ENCODE data around the gene COQ10B.

The COQ10B gene

DNA sequence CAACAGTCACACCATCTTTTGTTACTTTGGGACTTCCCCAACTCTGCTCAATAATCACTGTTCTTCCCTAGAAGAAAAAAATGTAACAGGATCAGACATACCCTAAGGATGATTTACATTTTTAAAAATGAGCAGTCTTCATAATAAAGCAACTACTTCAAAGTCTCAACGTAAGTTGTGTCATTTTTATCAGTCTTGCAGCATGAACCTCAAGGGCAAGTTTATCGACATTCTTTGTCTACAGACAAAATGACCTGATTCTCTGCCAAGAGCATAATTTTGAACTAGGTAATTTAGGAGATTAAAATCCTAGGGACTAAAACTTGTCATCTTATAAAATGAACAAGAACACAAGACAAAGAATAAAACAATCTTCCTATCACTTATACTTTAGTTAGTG lies 44.0 kb downstream of the COQ10B start:
- Histone ChIP-seq H3K79me2 (ENCODE audit: insufficient read depth, low read length) (peaks cover 69% of the 10 kb centered on the region), H3K27me3 (ENCODE audit: insufficient read depth, low read length) (no peaks in the 10 kb centered on the region), H3K9me2 (ENCODE audit: low read depth, low read length) (no peaks in the 10 kb centered on the region), H3K9ac (ENCODE audit: low read length) (peak overlapping the region; percentile 96), H4K20me1 (ENCODE audit: insufficient read depth, low read length) (no peaks in the 10 kb centered on the region), H3F3A (ENCODE audit: insufficient read depth, low read length) (no peaks in the 10 kb centered on the region; the same call in 1 of the 2 replicates), H3K4me3 (ENCODE audit: low read depth, low read length, poor library complexity, severe bottlenecking) (peak overlapping the region; percentile 83), H3K27ac (ENCODE audit: low read depth, low read length, poor library complexity, severe bottlenecking) (no peak overlapping the region), H2AFZ (ENCODE audit: low read length) (no peak overlapping the region), H3K36me3 (ENCODE audit: insufficient read depth, low read length) (peaks cover 90% of the 10 kb centered on the region), H3K4me2 (ENCODE audit: low read length) (peak overlapping the region; percentile 92), H3K4me1 (ENCODE audit: insufficient read depth, low read length, severe bottlenecking) (peaks cover 42% of the 10 kb centered on the region), H3K9me3 (ENCODE audit: low read length) (no peaks in the 10 kb centered on the region)
- no peak for TF ChIP-seq EZH2 (IDR thresholded peaks at IDR 0.05; ENCODE audit: borderline replicate concordance, low read length)
- TF ChIP-seq, protein P1, sequence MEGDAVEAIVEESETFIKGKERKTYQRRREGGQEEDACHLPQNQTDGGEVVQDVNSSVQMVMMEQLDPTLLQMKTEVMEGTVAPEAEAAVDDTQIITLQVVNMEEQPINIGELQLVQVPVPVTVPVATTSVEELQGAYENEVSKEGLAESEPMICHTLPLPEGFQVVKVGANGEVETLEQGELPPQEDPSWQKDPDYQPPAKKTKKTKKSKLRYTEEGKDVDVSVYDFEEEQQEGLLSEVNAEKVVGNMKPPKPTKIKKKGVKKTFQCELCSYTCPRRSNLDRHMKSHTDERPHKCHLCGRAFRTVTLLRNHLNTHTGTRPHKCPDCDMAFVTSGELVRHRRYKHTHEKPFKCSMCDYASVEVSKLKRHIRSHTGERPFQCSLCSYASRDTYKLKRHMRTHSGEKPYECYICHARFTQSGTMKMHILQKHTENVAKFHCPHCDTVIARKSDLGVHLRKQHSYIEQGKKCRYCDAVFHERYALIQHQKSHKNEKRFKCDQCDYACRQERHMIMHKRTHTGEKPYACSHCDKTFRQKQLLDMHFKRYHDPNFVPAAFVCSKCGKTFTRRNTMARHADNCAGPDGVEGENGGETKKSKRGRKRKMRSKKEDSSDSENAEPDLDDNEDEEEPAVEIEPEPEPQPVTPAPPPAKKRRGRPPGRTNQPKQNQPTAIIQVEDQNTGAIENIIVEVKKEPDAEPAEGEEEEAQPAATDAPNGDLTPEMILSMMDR (IDR thresholded peaks at IDR 0.05; ENCODE audit: low read length) = no peak

DNA sequence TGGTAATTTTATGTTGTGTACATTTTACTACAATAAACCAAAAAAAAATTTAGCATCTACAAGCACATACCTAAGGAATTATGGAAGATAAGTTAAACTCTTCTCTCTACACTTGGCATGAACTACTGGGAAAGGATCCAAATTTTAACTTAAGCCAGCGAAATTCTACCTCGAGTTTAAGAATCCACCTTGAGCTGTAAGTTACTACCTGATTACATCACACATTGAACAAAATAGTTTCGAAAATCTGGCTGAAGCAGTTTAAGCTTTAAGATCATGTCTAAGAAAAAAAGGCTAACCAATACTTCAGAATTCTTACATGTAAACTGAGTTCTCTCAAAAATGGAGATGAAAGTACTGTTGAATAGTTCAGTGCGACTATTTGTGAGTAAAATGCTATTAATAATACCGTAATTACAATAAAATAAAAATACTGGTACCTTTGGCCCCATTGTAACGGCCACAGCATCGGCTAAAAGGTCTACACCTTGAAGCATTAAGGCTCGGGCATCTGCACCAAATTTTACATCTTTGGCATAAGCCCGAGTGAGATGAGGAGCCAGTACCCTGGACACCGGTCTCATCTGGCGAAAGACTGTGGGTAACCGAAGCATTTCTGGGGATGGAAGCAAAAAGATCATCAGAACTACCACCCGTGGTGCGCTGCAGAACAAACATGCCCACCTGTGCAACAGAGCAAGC lies 45.0 kb downstream of the COQ10B start:
- peak overlapping the region; percentile 83 for H3K4me3 ChIP-seq (ENCODE audit: low read depth, low read length, poor library complexity, severe bottlenecking)
- peak overlapping the region; percentile 96 for H3K9ac ChIP-seq (ENCODE audit: low read length)
- H3F3A ChIP-seq (ENCODE audit: insufficient read depth, low read length) = no peaks in the 10 kb centered on the region; the same call in 1 of the 2 replicates
- no peak for TF ChIP-seq EZH2 (IDR thresholded peaks at IDR 0.05; ENCODE audit: borderline replicate concordance, low read length)
- TF ChIP-seq, protein P1 (IDR thresholded peaks at IDR 0.05; ENCODE audit: low read length) = no peak
- H3K9me2 ChIP-seq (ENCODE audit: low read depth, low read length) = no peaks in the 10 kb centered on the region
- no peaks in the 10 kb centered on the region for H3K27me3 ChIP-seq (ENCODE audit: insufficient read depth, low read length)
- H3K9me3 ChIP-seq (ENCODE audit: low read length) = no peaks in the 10 kb centered on the region
- H3K4me2 ChIP-seq (ENCODE audit: low read length) = peak overlapping the region; percentile 92
- H2AFZ ChIP-seq (ENCODE audit: low read length) = no peak overlapping the region
- peaks cover 90% of the 10 kb centered on the region for H3K36me3 ChIP-seq (ENCODE audit: insufficient read depth, low read length)
- H3K79me2 ChIP-seq (ENCODE audit: insufficient read depth, low read length) = peaks cover 77% of the 10 kb centered on the region
- no peaks in the 10 kb centered on the region for H4K20me1 ChIP-seq (ENCODE audit: insufficient read depth, low read length)
- peaks cover 48% of the 10 kb centered on the region for H3K4me1 ChIP-seq (ENCODE audit: insufficient read depth, low read length, severe bottlenecking)
- H3K27ac ChIP-seq (ENCODE audit: low read depth, low read length, poor library complexity, severe bottlenecking) = peak overlapping the region; percentile 72

DNA sequence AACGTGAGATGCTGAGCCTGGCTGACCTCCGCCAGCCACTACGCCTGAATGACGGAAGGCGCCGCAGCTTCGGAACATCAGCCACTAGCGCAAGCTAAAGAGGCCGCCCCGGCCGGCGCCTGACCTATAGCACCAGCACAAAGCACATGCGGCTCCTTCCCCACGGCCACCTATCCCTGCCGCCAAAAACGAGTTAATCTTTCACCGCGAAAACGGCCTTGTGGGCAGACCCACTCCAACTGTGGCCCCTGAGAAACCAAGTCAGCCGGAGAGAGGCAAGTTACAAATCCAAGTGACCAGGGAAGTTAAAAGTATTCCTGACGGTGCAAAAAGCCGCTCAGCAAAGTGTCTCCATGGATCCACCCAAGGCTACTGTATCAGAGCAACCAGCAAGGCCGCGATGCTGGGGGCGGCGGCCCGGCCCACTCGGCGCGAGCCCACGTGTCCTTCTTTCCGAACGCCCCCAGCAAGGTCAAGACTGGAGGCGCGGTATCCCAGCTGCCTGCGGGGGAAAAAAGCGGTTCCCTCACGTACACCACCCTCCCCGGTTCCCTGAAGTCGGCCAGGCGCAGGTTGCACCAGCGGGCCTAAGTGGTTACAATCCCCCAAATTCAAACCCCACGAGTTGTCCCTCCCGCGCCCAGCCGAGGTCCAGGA lies 45.7 kb downstream of the COQ10B start:
- Histone ChIP-seq H3K27me3 (ENCODE audit: insufficient read depth, low read length) (no peaks in the 10 kb centered on the region), H3K9me2 (ENCODE audit: low read depth, low read length) (no peaks in the 10 kb centered on the region), H3K4me3 (ENCODE audit: low read depth, low read length, poor library complexity, severe bottlenecking) (peak overlapping the region; percentile 83), H3K27ac (ENCODE audit: low read depth, low read length, poor library complexity, severe bottlenecking) (peak overlapping the region; percentile 72), H3K4me2 (ENCODE audit: low read length) (peak overlapping the region; percentile 92), H3K36me3 (ENCODE audit: insufficient read depth, low read length) (peaks cover 90% of the 10 kb centered on the region), H3F3A (ENCODE audit: insufficient read depth, low read length) (no peaks in the 10 kb centered on the region; the same call in 1 of the 2 replicates), H4K20me1 (ENCODE audit: insufficient read depth, low read length) (no peaks in the 10 kb centered on the region), H3K4me1 (ENCODE audit: insufficient read depth, low read length, severe bottlenecking) (peaks cover 48% of the 10 kb centered on the region), H2AFZ (ENCODE audit: low read length) (no peak overlapping the region), H3K9ac (ENCODE audit: low read length) (peak overlapping the region; percentile 96), H3K79me2 (ENCODE audit: insufficient read depth, low read length) (peaks cover 75% of the 10 kb centered on the region), H3K9me3 (ENCODE audit: low read length) (no peaks in the 10 kb centered on the region)
- no peak for TF ChIP-seq EZH2 (IDR thresholded peaks at IDR 0.05; ENCODE audit: borderline replicate concordance, low read length)
- TF ChIP-seq, protein P1 (IDR thresholded peaks at IDR 0.05; ENCODE audit: low read length) = no peak
